Muscle of back (tissue), 11 donors: Measurements from ENCODE around the gene PSTPIP1. TPM values are rescaled to one million over a fixed set of nuclear protein-coding genes. Genes with fewer than 3 reads are reported as not detected.

Experiments
- DNase-seq, 3 donors: peaks; one replicate each; pipeline versions ENCODE4 v3.0.0 to v3.0.0-alpha.2; 2013
- polyA plus RNA-seq, 10 donors: library from polyadenylated mRNA; unstranded; fragments of 120-200 nt; gene quantifications; one replicate each; pipeline ENCODE4 v1.2.1, GENCODE V29; 2013; ENCODE audit not compliant: insufficient read length in 10 of 10

Gene PSTPIP1
- polyA plus RNA-seq, 10 donors: 1.4 to 6.6 (median 2.1) TPM

DNA sequence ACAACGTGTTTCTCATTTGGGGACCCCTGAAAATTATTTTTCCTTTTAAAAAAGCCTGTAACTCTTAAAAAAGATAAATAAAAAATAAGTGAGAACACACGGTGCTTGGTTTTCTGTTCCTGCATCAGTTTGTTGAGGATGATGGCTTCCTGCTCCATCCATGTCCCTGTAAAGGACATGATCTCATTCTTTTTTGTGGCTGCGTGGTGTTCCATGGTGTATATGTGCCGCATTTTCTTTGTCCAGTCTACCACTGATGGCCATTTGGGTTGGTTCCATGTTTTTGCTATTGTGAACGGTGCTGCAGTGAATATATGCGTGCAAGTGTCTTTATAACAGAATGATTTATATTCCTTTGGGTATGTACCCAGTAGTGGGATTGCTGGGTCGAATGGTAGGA is 73.7 kb downstream of the PSTPIP1 start:
- DNase-seq: no peak

GRCh38 chr15:77069521-77070121 is 74.7 kb downstream of the PSTPIP1 start:
- peak in 2 of 3 donors; percentile 33 to 44 for DNase-seq

DNA sequence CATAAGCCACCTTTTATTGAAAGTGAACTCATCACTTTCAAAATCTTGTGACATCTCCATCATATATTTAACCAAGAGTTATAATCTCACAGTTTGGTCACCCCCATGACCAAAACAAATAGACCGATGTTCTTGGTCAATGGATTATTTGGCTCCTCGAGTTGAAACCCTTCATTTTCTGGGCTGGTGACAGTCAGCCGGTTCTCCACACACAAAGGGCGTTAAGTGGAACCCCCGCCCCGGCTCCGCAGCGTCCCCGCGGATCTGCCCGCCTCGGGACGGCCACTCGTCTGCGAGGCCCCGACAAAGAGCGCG is 75.2 kb downstream of the PSTPIP1 start:
- DNase-seq: peak in 1 of 3 donors; percentile 88

GRCh38 chr15:77070495-77071304 is 75.8 kb downstream of the PSTPIP1 start, which contains the start of gene TSPAN3:
Gene TSPAN3, minus strand, starts transcription at chr15:77071109. Its CDS starts 155 bp downstream, at chr15:77070954.
- DNase-seq: peak; percentile 94 to 98 (median 96)

DNA sequence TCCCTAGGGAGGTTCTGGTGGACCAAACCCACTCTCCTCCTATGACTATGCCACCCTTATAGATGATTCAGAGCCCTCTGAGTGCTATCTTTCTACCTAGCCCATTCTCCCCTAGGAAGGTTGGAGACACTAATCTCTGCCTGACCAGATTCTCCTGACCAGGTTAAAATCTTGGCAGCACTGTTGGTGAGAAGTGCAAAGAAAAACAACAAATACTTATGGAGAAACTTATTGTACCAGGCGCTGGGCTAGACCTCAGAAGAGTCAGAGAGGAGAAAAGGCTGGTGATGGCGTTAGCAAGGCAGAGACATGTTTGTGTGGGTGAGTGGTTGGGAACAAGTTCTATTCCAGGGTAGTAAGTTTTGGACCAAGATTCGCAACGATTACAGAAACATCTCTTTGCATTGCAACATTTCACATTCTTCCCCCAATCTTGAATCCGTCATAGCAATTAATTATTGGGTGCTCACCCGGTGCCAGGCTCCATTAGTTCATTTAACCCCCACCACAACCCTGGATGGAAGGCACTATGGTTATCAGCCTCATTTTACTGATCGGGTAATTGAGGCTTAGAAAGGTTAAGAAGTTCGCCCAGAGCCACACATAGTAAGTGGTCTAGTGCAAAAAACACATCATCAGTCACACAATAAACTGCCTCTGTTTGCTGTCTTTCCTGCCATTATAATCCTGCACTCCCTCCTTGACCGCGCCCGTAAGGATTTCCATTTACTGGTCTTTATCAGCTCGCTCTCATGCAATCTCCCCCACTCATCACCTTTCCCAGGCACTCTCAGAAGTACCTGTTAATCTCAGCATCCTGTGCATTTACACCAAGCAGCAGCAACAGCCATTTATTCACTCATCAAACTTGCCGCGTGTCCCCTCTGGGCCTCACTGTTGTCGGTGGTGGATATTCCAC is 76.6 kb downstream of the PSTPIP1 start:
- DNase-seq: no peak

DNA sequence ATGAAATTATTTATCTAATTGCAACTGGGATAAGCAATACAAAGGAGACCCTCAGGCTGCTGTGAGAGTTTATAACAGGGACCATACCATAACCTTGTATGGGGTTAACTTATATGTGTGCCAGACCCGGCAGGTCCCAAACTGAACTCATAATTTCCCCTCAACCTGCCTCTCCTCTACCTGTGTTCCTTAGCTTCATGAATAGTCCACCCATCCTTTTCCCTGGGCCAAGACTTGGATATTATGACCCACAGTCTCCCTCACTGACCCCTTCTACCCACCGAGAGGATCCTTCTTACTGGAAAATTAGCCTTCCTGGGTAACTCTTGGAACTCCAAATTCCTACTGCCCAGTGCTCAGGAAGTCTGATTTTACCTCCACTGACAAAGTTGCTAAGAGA is 79.4 kb downstream of the PSTPIP1 start:
- DNase-seq: no peak

DNA sequence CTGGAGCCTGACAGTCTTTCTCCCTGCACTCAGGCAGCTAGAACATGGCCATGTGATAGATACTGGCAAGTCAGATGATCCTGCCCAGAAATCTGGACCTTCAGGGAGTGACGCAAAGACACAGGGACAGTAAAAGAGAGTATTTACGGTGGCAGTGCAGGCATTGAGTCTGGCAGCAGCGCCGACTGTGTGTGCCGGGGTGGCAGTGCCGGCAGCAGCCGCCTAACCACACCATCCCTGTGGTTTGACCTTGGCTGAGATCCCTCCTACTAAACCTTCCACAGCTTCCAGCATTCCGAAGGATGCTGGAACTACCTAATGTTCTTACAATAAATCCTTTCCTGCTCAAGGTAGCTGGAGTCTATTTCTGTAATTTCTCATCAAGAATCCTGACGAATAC is 80.6 kb downstream of the PSTPIP1 start:
- DNase-seq: no peak

DNA sequence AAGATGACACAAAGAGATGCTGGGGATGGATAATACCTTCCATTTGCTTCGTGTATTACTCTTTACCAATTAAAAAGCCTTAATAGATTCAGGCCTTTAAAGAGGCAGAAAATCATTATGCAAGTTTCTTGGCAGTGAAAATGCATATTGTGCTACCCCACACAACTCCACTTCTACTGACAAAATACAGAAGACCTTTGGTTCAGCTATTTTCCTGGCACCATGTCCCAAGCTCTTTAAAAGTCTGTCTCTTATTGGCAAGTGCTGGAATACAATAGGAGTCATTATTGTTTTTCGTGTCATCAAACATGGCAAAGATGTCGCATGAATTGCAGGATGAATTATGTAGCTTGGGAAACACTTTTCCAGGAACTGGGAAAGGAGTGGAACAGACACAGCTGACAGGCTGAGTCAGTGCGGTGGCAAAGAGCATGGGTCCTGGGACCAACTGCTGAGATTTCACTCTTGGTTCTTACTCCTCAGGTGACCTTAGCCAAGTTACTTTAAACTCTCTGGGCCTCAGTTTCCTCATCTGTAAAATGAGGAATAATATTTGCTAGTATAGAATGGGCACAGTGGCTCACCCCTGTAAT is 81.5 kb downstream of the PSTPIP1 start:
- no peak for DNase-seq

GRCh38 chr15:77081971-77082370 is 87.0 kb downstream of the PSTPIP1 start:
- no peak for DNase-seq

- DNase-seq: peak in 1 of 3 donors; percentile 42
Measured at GRCh38 chr15:77083381-77084160, 88.6 kb downstream of the PSTPIP1 start.

DNA sequence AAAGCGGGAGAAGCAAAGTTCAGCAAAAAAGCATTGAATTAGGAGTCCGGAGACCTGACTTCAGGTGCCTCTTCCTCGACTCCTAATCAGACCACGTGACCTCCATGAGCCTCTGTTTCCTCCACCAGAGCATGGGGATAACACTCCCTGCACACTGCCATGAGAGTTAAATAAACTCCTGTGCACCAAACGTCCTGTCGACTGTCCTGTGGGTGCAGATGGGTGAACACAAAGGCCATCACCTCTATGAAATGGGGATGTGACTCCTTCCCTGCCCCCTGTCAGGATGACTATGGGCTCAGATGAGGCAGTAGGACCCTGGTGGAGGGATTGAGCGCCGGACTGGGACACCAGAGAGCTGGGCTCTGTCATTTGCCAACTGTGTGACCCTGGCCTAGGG is 89.5 kb downstream of the PSTPIP1 start:
- DNase-seq: no peak

GRCh38 chr15:77085297-77085696 is 90.4 kb downstream of the PSTPIP1 start:
- no peak for DNase-seq

Other genes with a start within 250 kb of the PSTPIP1 start
- 10 to 100 TPM; 33.9 to 94.7 (median 53.3) TPM for gene SCAPER, start 89.8 kb upstream of the PSTPIP1 start, polyA plus RNA-seq
- gene RCN2, start 63.4 kb upstream of the PSTPIP1 start, polyA plus RNA-seq: 100 to 1,000 TPM in 8 of 10 donors, 10 to 100 TPM in 2; 98.7 to 131 (median 115) TPM
- gene TSPAN3, start 76.0 kb downstream of the PSTPIP1 start, polyA plus RNA-seq: 100 to 1,000 TPM; 327 to 428 (median 340) TPM